HepG2 (cell line): ENCODE data around the gene LUZP1.

ENCODE experiments used
- ASH2L ChIP-seq: fragments of 300-600, 200-600 bp; sonication (generic); IDR thresholded peaks from 2 replicates; pipeline ENCODE4 v1.7.0; 2017; ENCODE audit warnings: low read depth, mild to moderate bottlenecking, moderate library complexity, mixed read lengths, low read length; ENCODE audit not compliant: insufficient read length
- NR3C1 ChIP-seq: sonication (generic); formaldehyde crosslinking; IDR thresholded peaks from 2 replicates; pipeline ENCODE4 v1.4.0; 2020; ENCODE audit warnings: missing genetic modification reagents
- POLR2AphosphoS2 ChIP-seq: IDR thresholded peaks from 2 replicates; pipeline ENCODE4 v1.6.1; 2011; ENCODE audit warnings: low read depth, low read length, improper control_type of control experiment

GRCh38 chr1:23118957-23119792 is 49.5 kb downstream of the LUZP1 start:
- no peak for TF ChIP-seq POLR2AphosphoS2
- TF ChIP-seq ASH2L, result no peak
- no peak for TF ChIP-seq NR3C1 (CRISPR knock-in tag)
